SK-MEL-5 (cell line): ENCODE results near the gene BARHL1. TPM values are rescaled to one million over a fixed set of nuclear protein-coding genes. Genes with fewer than 3 reads are reported as not detected.

ENCODE experiments used
- DNase-seq: peaks from one replicate; pipeline ENCODE4 v3.0.0-alpha.2; 2016; ENCODE audit warnings: low read depth, low spot score
- in situ Hi-C: cut with HindIII; loops from 2 replicates; pipeline ENCODE4 v1.10.0; 2016; ENCODE audit warnings: low sequenced_read_pairs, high pct_unique_total_duplicates, low pct_unique_long_range_greater_than_20kb
- total RNA-seq: library from RNA; depleted of rRNA; stranded (reverse); fragments of >200 nt; shearing (Covaris generic); gene quantifications from 2 replicates; pipeline ENCODE4 v1.2.3, GENCODE V29; 2014; rRNA removed

The BARHL1 gene
- total RNA-seq, 1 experiment from 2014 or later, result not detected

DNA sequence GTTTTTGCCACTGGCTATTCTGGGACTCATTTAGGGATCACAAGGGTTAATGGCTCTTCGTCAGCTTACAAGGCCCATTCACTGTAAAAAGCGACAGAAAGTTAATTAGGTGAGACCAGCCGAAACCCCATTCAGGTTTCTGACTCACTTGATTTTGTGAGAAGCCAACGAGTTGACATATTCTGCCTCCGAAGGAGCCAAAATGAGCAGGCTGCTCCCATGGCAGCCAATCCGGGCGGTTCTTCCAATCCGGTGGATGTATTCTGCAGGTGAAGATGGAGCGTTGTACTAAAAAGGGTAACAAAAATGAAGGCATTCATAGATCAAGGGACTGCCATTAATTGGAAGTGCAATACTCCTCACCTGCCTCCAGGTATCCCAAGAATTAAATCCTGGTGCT lies 47.7 kb downstream of the BARHL1 start:
- DNase-seq, result no peak
- in situ Hi-C loops, result no loop called here

DNA sequence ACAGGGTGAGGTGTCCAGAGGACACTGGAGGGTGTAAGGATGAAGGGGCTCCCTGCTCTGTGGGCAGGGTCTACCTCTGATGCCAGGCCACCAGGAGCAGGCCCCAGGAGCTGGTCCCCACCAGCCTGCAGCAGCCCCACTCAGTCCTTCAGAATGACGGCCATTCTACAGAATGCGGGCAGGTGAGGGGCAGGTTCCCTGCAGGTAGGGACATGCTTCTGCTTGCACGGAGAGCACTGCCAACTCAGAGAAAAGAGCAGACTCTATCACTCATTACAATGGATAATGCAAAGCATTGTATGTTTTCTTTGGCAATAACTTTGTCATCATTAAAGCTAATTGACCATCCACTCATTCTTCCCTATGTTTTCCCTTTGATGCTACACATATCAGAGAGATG lies 48.4 kb downstream of the BARHL1 start:
- in situ Hi-C loops, result no loop called here
- no peak for DNase-seq

DNA sequence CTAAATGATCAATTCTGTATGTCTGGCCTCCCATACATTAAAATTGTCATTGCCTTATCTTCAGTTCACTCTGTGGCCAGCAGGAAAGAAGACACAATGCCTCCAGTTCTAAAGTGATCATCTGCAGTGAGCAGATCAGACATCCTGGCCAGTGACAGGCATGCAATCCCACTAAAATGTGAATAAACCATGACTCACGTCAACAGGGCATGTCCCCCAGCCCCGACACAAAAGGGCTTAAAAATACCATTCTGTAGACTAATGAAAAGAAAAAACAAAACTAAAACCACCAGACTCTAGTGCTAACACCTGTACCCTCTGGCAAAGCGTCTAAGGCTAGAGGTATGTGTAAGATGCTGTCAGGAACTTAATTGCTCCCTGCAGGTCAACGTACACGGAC lies 48.9 kb downstream of the BARHL1 start:
- no peak for DNase-seq
- in situ Hi-C loops, result no loop called here

DNA sequence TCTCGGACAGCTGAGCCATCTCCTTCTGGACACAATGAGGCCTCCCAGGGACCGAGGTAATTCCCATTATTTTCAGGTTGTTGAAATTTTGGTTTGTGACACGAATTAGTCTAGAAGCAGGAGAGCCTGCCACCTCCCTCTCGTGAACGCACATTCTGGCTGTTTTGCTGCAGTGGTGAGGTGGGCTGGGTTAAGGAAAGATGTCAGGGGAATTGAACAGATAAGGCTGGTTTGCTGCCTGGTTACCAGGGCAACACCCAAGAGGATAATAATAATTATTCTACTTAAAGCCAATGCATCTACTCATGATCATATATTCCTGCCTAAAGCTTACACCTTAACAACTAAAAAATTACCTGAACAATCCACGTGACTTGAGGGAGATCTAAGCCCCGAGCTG lies 49.3 kb downstream of the BARHL1 start:
- DNase-seq, result no peak

DNA sequence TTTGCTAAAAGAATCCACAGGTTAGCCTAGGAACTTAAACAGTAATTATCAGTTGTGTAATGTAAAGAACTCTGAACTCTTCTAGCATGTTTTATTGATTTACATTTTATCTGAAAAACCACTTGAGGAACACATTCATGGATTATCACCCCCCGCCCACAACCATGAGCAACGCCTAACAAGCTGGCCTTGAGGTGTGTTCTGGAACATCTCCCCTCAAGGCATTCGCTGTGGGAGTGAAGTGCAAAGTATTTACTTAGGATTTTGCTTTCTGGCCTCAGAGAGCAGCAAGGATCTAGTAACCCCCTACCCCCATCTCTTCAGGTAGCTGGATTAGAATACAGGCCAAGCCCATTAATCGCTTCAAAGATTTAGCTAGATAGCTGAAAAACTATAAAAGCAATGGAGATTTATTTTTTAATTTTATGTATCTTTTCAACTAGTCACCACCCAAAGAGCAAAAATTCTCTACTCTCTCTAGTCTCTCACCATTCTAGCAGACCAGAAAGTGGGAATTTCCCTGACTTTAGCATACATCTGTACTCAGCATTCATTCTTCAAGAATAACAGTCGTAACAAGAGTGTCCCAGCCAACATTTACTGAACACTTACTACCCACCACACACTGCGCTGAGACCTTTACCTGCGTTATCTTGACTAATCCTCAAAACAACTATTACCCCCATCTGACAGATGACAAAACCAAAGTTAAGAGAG lies 50.2 kb downstream of the BARHL1 start:
- no peak for DNase-seq
- in situ Hi-C loops, result no loop called here

More for the DNA sequence above, 49.3 kb downstream of the BARHL1 start:
- in situ Hi-C loops, result no loop called here

DNA sequence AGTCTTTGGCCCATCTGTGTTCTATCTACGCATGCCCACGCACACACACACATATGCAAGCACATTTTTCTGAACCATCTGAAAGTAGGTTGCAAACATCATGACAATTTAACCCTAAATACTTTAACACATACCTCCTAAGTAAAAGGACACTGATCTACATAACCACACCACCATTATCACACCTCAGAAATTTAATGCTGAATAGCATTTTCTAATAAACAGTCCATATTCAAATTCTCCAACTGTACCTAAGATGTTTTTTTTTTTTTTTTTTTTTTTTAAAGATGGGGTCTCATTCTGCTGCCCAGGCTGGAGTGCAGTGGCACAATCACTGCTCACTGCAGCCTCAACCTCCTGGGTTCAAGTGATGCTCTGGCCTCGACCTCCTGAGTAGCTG lies 51.9 kb downstream of the BARHL1 start:
- DNase-seq, result no peak
- in situ Hi-C loops, result no loop called here

DNA sequence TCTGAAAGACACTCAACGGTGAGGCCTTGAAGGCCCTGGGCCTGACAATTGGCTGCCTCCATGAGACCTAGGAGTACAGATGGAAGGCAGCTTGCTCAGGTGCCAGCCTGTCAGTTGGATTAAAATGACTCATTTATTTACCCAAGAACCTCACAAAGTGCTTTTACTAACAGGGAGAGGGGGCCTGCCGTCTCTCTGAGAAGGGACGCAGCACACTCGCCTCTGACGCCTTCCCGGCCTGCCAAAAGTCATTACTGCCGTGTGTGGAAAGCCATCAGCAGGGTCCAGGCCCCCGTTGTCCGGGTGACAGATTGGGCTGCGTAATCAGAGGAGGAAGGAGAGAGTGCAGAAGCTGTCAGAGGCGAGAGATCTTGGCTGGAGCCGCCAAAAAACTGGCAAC lies 54.9 kb downstream of the BARHL1 start:
- in situ Hi-C loops, result no loop called here
- DNase-seq, result no peak

DNA sequence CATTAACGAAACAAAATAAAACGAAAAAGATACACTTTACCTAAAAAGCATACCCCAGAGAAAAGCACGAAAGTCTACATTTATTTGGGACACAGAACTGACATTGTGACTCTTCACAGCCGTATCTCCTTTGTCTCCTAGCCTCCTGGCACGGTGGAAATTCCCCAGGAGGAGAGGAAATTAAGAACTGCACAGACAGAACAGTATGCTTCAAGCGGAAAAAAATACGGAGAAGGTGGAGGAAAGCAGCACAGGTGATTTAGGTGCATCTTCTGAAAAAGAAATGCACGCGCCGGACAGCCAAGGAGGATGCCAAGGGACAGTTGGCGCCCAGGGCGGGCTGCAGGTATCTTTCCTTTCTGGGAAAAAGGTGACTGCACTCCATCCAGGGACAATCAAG lies 55.4 kb downstream of the BARHL1 start:
- in situ Hi-C loops, result no loop called here
- DNase-seq, result no peak

DNA sequence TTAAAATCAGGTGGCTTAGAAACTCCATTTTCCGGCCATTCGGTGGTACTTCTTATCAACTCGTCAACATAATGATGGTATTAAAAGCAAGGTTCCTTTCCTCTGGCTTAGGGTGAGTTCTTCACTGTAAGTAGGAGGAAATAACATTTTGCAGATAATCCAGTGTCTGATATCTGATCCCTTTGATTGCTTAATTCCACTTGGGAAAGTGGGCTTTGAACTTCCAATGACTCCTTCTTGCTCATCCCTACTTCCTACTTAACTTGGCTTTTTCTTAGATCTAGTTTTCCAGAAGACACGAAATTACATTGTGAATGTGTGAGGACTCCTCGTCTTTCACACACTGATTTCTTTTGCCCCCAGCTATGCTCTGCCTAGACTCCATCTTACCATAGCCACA lies 55.8 kb downstream of the BARHL1 start:
- in situ Hi-C loops, result no loop called here
- no peak for DNase-seq

DNA sequence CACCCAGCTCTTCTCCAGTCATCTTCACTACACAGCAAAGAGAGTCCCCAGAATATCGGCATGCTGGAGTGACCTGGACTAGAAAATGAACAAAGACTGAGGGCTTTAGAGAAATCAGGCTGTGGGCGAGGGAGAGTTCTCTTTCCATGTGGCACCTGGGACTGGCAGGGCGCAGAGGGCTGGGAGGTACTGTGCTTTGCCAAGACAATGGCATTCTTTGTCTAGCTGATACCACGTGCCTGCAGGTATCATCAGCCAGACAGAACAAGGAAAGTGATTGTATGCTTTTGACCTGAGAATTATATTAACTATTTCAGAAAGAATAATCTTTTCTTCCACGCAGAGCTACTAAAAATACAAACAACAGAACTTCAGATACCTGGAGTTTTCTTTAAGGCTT lies 56.9 kb downstream of the BARHL1 start:
- DNase-seq, result peak; percentile 67
- in situ Hi-C loops, result no loop called here

Other genes with a start within 250 kb of the BARHL1 start
- gene SETX, start 227.6 kb upstream of the BARHL1 start, total RNA-seq, result 58.2 and 59.8 TPM in 2 replicates
- 13.9 and 16.7 TPM in 2 replicates for gene TTF1, start 175.8 kb upstream of the BARHL1 start, total RNA-seq
- gene CFAP77, start 172.4 kb upstream of the BARHL1 start, total RNA-seq, result 0.19 TPM in 1 of 2 replicates, not detected in the other
- 30.8 and 31.6 TPM in 2 replicates for gene DDX31, start 87.4 kb downstream of the BARHL1 start, total RNA-seq
- 19.0 and 20.1 TPM in 2 replicates for gene GTF3C4, start 87.9 kb downstream of the BARHL1 start, total RNA-seq